HG03571 (cell line): Measurements from ENCODE around the gene HRNR.

Experiments used
- ATAC-seq: cut with Tn5 transposase; IDR thresholded peaks from one replicate; pipeline ENCODE4 v1.9.1; 2021; ENCODE audit not compliant: unreplicated experiment

The HRNR gene

GRCh38 chr1:152189657-152190442 lies 34.1 kb downstream of the HRNR start:
- no peak for ATAC-seq

DNA sequence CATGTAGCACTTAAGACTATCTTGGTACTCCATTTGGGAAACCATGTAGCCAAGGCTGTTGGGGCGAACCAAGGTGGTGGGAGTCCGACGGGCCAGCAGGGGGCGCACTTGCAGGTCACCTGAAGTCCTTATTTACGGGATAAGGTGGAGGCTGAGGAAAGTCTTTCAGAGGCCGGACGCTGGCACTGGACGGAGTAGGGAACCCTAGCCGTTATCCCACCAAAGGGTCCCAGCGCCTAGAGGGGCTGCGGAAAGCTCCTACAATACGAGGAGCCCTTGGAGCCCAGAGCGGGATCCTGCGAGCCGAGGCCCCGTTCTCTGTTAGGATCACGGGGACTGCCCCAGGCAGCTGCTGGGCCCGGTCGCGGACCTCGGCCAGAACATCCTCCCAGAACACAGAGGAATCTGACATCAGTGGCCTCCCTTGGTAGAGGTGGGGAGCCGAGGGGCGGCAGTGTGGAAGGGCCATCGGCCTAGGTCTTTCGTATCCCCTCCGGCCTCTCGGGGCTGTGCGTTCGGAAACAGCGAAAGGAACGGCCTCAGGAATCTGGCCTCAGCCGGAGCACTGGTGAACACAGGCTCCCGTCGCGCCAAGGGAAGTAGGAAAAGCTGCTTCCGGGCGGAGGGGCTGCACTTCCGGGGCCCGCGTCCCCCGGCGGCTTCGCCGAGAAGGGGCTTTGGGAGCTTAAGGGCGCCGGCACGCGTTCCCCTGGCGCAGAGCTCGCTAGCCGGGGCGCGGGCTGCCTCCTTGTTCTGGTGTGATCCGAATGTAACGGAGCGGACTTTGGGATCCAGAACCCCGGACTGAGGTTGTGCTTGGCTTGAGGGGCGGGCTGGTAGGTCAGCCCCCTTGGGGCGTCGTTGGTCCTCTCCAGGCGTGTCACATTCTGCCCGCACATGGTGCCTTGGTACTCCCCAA lies 35.1 kb downstream of the HRNR start:
- ATAC-seq = no peak

- no peak for ATAC-seq
Measured at GRCh38 chr1:152186556-152187285, 37.3 kb downstream of the HRNR start.

DNA sequence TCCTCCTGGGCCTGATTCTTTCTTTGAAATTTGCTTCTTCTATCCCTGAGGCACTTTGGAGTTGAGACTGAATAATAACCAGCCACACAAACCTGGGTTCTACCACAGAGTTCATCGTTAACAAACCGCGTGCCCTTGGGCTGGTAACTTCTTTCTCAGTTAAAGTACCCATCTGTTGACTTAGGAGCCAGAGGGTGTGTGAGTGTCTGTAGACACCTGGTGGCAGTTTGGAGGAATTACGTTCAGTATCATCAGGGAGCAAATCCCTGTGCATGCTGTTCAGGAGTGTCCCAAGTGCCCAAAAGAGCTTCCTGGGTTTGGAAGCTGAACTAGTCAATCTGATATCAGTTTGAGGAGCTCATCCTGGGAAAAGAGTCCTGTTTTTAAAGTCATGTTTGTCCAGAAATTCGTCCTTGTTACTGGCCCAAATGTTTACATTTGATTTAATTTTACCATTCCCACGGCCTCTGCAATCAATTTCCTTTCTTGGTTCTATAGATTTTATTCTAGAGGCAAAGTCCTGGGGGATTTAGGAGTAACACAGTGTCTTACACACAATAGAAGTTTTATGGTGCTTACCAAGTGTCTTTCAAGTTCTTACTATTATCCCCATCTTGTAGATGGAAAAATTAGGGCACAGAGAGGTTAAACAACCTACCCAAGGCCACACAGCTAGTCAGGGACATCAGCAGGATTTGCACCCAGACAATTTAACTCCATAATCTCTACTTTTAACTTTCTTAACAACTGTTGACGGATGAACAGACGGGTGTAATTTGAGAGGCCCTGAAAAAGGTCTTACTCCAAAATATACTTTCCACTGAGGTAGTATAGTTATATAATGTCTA lies 38.2 kb downstream of the HRNR start:
- ATAC-seq = no peak

DNA sequence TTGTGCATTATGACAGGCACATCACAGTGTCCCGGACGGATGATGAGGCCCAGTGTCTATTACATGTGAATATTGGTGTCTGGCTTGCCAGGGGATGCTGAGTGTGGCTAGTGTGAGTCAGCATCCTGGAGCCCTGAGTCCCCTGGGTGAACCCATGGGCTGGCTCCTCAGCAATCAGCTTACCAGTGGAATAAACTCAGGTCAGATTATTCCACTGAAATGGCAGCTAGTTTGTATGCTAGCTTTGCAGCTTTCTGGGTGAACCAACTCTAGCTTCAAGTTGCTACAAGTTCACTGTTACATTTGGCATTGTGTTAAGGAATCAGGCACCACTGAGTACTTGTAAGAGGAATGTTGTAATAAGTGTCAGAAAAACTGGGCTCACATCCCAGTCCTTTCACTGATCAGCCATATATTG lies 41.0 kb downstream of the HRNR start:
- ATAC-seq = no peak

- no peak for ATAC-seq
Measured at GRCh38 chr1:152182431-152182830, 41.6 kb downstream of the HRNR start.

GRCh38 chr1:152179566-152179965 lies 44.4 kb downstream of the HRNR start:
- no peak for ATAC-seq

DNA sequence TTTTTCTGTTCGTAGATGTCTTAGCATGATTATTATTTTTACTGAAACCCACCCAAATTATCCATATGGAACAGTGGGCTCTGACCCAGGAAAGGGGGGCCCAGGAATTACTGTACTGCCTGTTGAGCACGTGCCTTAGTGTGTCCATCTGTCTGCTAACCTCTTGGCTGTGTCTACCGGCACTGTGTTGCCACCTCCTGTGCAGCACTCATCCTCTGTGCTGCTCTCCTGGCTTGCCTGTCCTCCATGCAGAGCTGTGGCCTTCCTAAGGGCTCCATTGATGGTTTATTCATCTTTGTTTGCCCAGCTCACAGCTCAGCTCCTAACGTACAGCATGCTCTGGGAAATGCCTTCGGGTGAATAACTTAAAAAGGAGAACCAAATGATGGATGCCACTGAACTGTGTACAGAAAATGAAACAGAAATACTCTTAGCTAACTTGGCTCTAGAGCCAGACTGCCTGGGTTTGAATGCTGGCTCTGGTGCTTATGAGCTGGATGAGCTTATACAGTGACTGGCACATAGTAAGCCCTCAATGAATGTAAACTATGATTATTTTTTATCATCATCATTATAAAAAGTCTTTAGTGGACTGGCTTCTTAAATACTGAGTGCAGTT lies 53.6 kb downstream of the HRNR start:
- no peak for ATAC-seq

DNA sequence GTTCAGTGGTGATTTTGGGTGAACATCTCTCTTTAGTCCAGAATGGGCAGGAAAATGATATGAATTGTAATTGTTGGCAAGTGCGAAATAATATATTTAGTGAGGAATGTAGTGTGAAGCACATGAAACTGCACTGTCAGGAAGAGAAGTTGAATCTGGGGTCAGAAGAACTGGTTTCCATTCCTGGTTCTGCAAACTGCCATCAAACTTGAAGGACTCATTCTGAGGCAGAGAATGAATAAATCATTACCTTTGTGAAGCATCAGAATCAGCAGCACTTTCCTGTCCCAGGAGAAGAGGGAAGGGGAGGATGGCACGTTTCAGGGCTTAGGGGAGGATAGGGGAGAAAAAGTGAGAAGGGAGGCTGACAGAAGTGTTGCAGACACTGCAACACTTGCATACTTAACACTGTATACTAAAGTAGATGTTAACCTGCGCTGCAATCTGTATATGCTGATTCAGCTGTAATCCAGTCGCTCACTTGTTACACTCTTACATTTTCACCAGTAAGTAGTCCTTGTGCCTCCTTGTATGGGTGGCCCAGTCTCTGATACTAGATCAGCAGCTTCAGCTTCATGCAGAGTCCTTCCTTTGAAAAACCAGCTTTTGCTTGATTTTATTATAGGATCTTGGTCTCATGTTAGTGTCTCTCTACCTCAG lies 54.5 kb downstream of the HRNR start:
- no peak for ATAC-seq

- ATAC-seq = no peak
Measured at GRCh38 chr1:152168535-152168868, 55.5 kb downstream of the HRNR start.

GRCh38 chr1:152167835-152168534 lies 56.0 kb downstream of the HRNR start:
- no peak for ATAC-seq

DNA sequence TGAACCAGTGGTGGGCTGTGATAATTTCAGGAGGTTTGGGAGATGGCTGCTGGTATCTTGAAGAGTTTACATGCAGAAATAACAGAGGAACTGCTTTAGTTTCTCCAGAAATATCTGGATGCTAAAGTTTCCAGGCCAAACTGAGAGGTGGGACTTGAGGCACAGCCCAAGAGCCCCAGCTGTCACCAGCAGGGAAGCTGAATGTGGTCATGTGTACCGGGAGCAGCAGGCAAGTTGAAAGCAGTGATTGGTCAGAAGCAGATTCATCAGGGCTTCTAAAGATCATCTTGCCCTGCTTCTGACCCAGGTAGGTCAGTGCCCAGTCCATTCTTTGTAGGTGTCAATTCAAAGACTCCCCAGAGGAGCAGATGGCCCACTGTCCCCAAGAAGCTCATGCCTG lies 57.0 kb downstream of the HRNR start:
- ATAC-seq = no peak

DNA sequence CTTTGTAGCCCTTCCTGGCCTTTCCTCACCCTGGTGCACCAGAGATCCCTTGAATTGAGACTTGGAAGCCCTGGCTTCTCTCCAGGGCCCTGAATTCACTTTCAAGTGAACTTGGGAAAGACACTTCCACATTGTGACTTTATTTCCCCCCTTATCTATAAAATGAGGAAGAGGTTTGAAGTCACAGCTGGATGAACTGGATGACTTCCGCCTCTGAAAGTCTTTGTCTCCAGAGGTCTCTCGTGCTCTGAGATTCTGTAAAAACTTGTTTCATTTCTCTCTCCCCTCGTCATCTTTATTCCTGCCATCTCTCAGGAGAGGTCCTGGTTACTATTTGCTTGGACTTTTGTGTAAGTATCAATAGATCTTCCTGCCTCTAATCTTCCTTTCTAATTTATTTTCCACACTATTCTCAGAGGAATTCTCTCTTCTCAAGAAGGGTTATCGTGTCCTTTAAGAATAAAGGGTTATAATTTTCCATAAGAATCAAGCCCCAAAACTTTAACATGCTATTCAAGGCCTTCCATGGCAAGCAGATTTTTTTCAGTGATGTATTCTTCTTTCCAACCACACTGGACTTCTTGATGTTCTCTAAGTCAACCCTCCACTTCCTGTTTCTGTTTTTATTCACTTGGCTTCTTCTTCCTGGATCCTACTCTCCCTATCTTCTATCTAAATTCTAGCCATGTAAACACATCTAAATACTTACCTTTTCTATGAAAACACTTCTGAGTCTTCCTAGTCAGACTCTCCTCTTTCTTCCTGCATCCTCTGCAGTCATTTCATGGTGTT lies 58.5 kb downstream of the HRNR start:
- no peak for ATAC-seq

GRCh38 chr1:152164517-152165136 lies 59.4 kb downstream of the HRNR start:
- no peak for ATAC-seq

DNA sequence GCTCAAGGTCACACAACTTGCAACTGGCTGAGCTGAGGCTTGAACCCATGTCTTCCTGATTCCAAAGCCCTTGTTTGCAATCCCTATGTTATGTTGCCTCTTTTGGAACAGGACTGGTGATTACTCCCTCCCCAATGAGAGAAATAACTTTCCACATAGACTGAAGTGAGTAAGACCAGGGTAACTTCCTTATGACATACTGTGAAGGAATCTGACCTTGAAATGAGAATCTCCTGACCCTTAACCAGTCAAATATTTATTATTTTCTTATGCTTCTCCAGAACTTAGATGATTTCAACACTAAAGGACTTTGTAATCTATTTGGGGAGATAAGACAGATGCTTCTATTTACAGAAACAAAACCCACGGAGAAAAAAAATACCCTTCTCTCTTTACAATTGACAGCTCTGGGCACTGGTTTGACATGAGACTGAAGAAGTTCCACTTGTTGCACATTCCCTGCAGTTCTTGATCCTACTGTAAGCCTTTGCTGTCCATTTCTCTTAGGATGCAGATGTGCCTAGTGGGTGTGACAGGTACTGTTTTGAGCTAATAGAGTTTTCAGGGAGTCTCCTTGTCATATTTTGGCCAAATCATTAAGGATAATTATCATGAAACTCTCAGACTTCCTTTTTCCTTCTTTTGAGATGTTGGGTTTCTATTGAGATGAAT lies 61.1 kb downstream of the HRNR start:
- no peak for ATAC-seq
